Skeletal muscle satellite cell (primary cell): ENCODE measurements around the gene NKD1.

Experiments
- H3K27me3 ChIP-seq: 2 replicates; pipeline ENCODE4 v1.7.0; 2013; ENCODE audit warnings: low read length; ENCODE audit not compliant: control insufficient read depth, insufficient read depth
- H3K36me3 ChIP-seq: 2 replicates; pipeline ENCODE4 v1.7.0; 2013; ENCODE audit warnings: mild to moderate bottlenecking, control low read depth, low read length; ENCODE audit not compliant: insufficient read depth
- H3K4me1 ChIP-seq: 2 replicates; pipeline ENCODE4 v1.7.0; 2013; ENCODE audit warnings: low read length; ENCODE audit not compliant: control insufficient read depth, insufficient read depth
- H3K4me2 ChIP-seq: 2 replicates; pipeline ENCODE4 v1.7.0; 2013; ENCODE audit warnings: mild to moderate bottlenecking, low read length
- H3K4me3 ChIP-seq: 2 replicates; pipeline ENCODE4 v1.7.0; 2013; ENCODE audit warnings: low read length
- H3K9ac ChIP-seq: 2 replicates; pipeline ENCODE4 v1.7.0; 2013; ENCODE audit warnings: mild to moderate bottlenecking, low read depth, low read length, moderate library complexity
- H3K9me3 ChIP-seq: replicated peaks from 2 replicates; pipeline ENCODE4 v1.7.0; 2013; ENCODE audit warnings: mild to moderate bottlenecking, control low read depth, low read length

The NKD1 gene

GRCh38 chr16:50685462-50686063 is 137.4 kb downstream of the NKD1 start:
- no peak overlapping the region for H3K4me2 ChIP-seq
- no peak overlapping the region for H3K4me3 ChIP-seq
- no peaks in the 10 kb centered on the region for H3K27me3 ChIP-seq
- no peaks in the 10 kb centered on the region for H3K36me3 ChIP-seq
- no peaks in the 10 kb centered on the region for H3K4me1 ChIP-seq
- H3K9ac ChIP-seq: no peak overlapping the region
- H3K9me3 ChIP-seq: no peaks in the 10 kb centered on the region

GRCh38 chr16:50688083-50688482 is 139.9 kb downstream of the NKD1 start:
- Histone ChIP-seq H3K36me3 (no peaks in the 10 kb centered on the region), H3K27me3 (peaks cover 3% of the 10 kb centered on the region), H3K4me3 (no peak overlapping the region), H3K4me1 (no peaks in the 10 kb centered on the region), H3K4me2 (no peak overlapping the region), H3K9me3 (no peaks in the 10 kb centered on the region), H3K9ac (no peak overlapping the region)

- H3K36me3 ChIP-seq: no peaks in the 10 kb centered on the region
- peaks cover 3% of the 10 kb centered on the region for H3K27me3 ChIP-seq
- H3K9me3 ChIP-seq: no peaks in the 10 kb centered on the region
- no peak overlapping the region for H3K4me2 ChIP-seq
- no peak overlapping the region for H3K9ac ChIP-seq
- no peaks in the 10 kb centered on the region for H3K4me1 ChIP-seq
- no peak overlapping the region for H3K4me3 ChIP-seq
Observed at GRCh38 chr16:50688867-50689266, 140.7 kb downstream of the NKD1 start.

GRCh38 chr16:50690177-50690576 is 142.0 kb downstream of the NKD1 start:
- peaks cover 3% of the 10 kb centered on the region for H3K27me3 ChIP-seq
- H3K9me3 ChIP-seq: no peaks in the 10 kb centered on the region
- no peak overlapping the region for H3K9ac ChIP-seq
- H3K36me3 ChIP-seq: no peaks in the 10 kb centered on the region
- no peak overlapping the region for H3K4me3 ChIP-seq
- H3K4me1 ChIP-seq: no peaks in the 10 kb centered on the region
- no peak overlapping the region for H3K4me2 ChIP-seq

- H3K36me3 ChIP-seq: no peaks in the 10 kb centered on the region
- peaks cover 3% of the 10 kb centered on the region for H3K27me3 ChIP-seq
- no peak overlapping the region for H3K9ac ChIP-seq
- H3K4me2 ChIP-seq: no peak overlapping the region
- H3K4me3 ChIP-seq: no peak overlapping the region
- H3K4me1 ChIP-seq: peaks cover 10% of the 10 kb centered on the region
- no peaks in the 10 kb centered on the region for H3K9me3 ChIP-seq
Observed at GRCh38 chr16:50692644-50692998, 144.4 kb downstream of the NKD1 start.

- peaks cover 16% of the 10 kb centered on the region for H3K4me1 ChIP-seq
- peak within 1 kb of the TSS; percentile 16 for H3K9ac ChIP-seq
- no peaks in the 10 kb centered on the region for H3K9me3 ChIP-seq
- no peaks in the 10 kb centered on the region for H3K36me3 ChIP-seq
- H3K27me3 ChIP-seq: peaks cover 3% of the 10 kb centered on the region
- peak within 1 kb of the TSS; percentile 68 for H3K4me2 ChIP-seq
- H3K4me3 ChIP-seq: peak within 1 kb of the TSS; percentile 56
Observed at GRCh38 chr16:50692999-50693781, 145.0 kb downstream of the NKD1 start, which contains the start of gene NOD2. TSS of gene NOD2 (plus strand) at chr16:50693606. CDS start at chr16:50699496, 5,890 bp downstream.

- no peaks in the 10 kb centered on the region for H3K36me3 ChIP-seq
- H3K4me2 ChIP-seq: no peak overlapping the region
- H3K27me3 ChIP-seq: peaks cover 3% of the 10 kb centered on the region
- peaks cover 18% of the 10 kb centered on the region for H3K4me1 ChIP-seq
- H3K4me3 ChIP-seq: no peak overlapping the region
- no peak overlapping the region for H3K9ac ChIP-seq
- no peaks in the 10 kb centered on the region for H3K9me3 ChIP-seq
Observed at GRCh38 chr16:50694206-50694605, 146.0 kb downstream of the NKD1 start.

GRCh38 chr16:50695017-50696000 is 147.1 kb downstream of the NKD1 start:
- H3K4me1 ChIP-seq: peaks cover 18% of the 10 kb centered on the region
- H3K27me3 ChIP-seq: peaks cover 3% of the 10 kb centered on the region
- no peak overlapping the region for H3K4me2 ChIP-seq
- H3K9ac ChIP-seq: no peak overlapping the region
- H3K36me3 ChIP-seq: no peaks in the 10 kb centered on the region
- H3K9me3 ChIP-seq: no peaks in the 10 kb centered on the region
- no peak overlapping the region for H3K4me3 ChIP-seq

GRCh38 chr16:50696126-50696525 is 147.9 kb downstream of the NKD1 start:
- Histone ChIP-seq H3K36me3 (no peaks in the 10 kb centered on the region), H3K27me3 (no peaks in the 10 kb centered on the region), H3K9ac (no peak overlapping the region), H3K4me3 (no peak overlapping the region), H3K9me3 (no peaks in the 10 kb centered on the region), H3K4me2 (no peak overlapping the region), H3K4me1 (peaks cover 18% of the 10 kb centered on the region)

- no peak overlapping the region for H3K4me2 ChIP-seq
- H3K4me3 ChIP-seq: no peak overlapping the region
- H3K4me1 ChIP-seq: peaks cover 19% of the 10 kb centered on the region
- H3K27me3 ChIP-seq: no peaks in the 10 kb centered on the region
- H3K36me3 ChIP-seq: no peaks in the 10 kb centered on the region
- H3K9me3 ChIP-seq: no peaks in the 10 kb centered on the region
- no peak overlapping the region for H3K9ac ChIP-seq
Observed at GRCh38 chr16:50696575-50697420, 148.6 kb downstream of the NKD1 start.

- Histone ChIP-seq H3K9ac (no peak overlapping the region), H3K4me1 (peaks cover 25% of the 10 kb centered on the region), H3K36me3 (no peaks in the 10 kb centered on the region), H3K4me3 (no peak overlapping the region), H3K9me3 (no peaks in the 10 kb centered on the region), H3K27me3 (no peaks in the 10 kb centered on the region), H3K4me2 (peak overlapping the region; percentile 91)
Observed at GRCh38 chr16:50697421-50697715, 149.2 kb downstream of the NKD1 start.
